HepG2 (cell line): ENCODE data around the gene GALR3. TPM values are rescaled to one million over a fixed set of nuclear protein-coding genes. Genes with fewer than 3 reads are reported as not detected.

Source experiments
- ATM ChIP-seq: fragments of 450-650 bp; IDR thresholded peaks from 2 replicates; pipeline ENCODE4 v1.7.1; 2017; ENCODE audit warnings: mild to moderate bottlenecking, borderline replicate concordance
- JUND ChIP-seq: sonication (generic); formaldehyde crosslinking; IDR thresholded peaks from 2 replicates; pipeline ENCODE4 v1.8.0; 2022; ENCODE audit warnings: mild to moderate bottlenecking, missing genetic modification reagents
- NR2F2 ChIP-seq: IDR thresholded peaks from 2 replicates; pipeline ENCODE4 v1.6.1; 2012; ENCODE audit warnings: low read depth, inconsistent platforms, borderline replicate concordance
- RAD51 ChIP-seq: fragments of 450-650 bp; IDR thresholded peaks from 2 replicates; pipeline ENCODE4 v1.6.1; 2016; ENCODE audit warnings: borderline replicate concordance
- SALL2 ChIP-seq: sonication (generic); formaldehyde crosslinking; IDR thresholded peaks from 2 replicates; pipeline ENCODE4 v1.8.1; 2023; ENCODE audit warnings: mild to moderate bottlenecking, missing genetic modification reagents, inconsistent platforms
- STAG1 ChIP-seq: sonication (generic); formaldehyde crosslinking; IDR thresholded peaks from 2 replicates; pipeline ENCODE4 v1.4.0; 2020; ENCODE audit warnings: missing genetic modification reagents
- TCF12 ChIP-seq, 2 experiments: fragments of 450-650 bp in 1 of 2; sonication (generic) in 1 of 2; formaldehyde crosslinking in 1 of 2; IDR thresholded peaks; 2 replicates each; pipeline versions ENCODE4 v1.6.1 to v1.8.0; 2017 to 2022; ENCODE audit warnings: antibody characterized with exemption in 1 of 2, mild to moderate bottlenecking in 1 of 2, missing genetic modification reagents in 1 of 2, moderate library complexity in 1 of 2
- YEATS2 ChIP-seq: sonication (generic); formaldehyde crosslinking; IDR thresholded peaks from 2 replicates; pipeline ENCODE4 v1.4.0; 2020; ENCODE audit warnings: missing genetic modification reagents, borderline replicate concordance
- ZNF256 ChIP-seq: sonication (generic); formaldehyde crosslinking; conservative IDR thresholded peaks from 2 replicates; pipeline ENCODE4 v1.4.0; 2020; ENCODE audit warnings: missing genetic modification reagents
- ZNF274 ChIP-seq: sonication (generic); formaldehyde crosslinking; IDR thresholded peaks from 2 replicates; pipeline ENCODE4 v1.5.1; 2020; ENCODE audit warnings: mild to moderate bottlenecking, missing genetic modification reagents
- ZNF788 ChIP-seq: sonication (generic); formaldehyde crosslinking; IDR thresholded peaks from 2 replicates; pipeline ENCODE4 v1.5.0; 2020; ENCODE audit warnings: mild to moderate bottlenecking, missing genetic modification reagents, borderline replicate concordance
- ZSCAN21 ChIP-seq: sonication (generic); formaldehyde crosslinking; IDR thresholded peaks from 2 replicates; pipeline ENCODE4 v1.8.0; 2022; ENCODE audit warnings: mild to moderate bottlenecking, missing genetic modification reagents, moderate library complexity, borderline replicate concordance
- polyA plus RNA-seq, 8 experiments: library from polyadenylated mRNA; depleted of rRNA in 3 of 8; stranded (reverse) in 7 of 8; unstranded in 1 of 8; fragments of >200 nt; fragmentation: Illumina TruSeq in 4 of 8; extraction: Trizol in 4 of 8; gene quantifications; 2 replicates each; pipeline versions ENCODE4 v1.2.1 to v1.2.3, GENCODE V29; 2011 to 2016; ENCODE audit warnings: low read depth in 4 of 8, missing spikeins in 1 of 8, mixed read lengths in 1 of 8; ENCODE audit not compliant: insufficient read depth in 1 of 8
- total RNA-seq, 5 experiments: library from RNA; depleted of rRNA; stranded (reverse); fragments of >200 nt; fragmentation: Illumina TruSeq; extraction: Trizol; gene quantifications; 2 replicates each; pipeline ENCODE4 v1.2.3, GENCODE V29; 2016; ENCODE audit warnings: low read depth in 1 of 5
- TF ChIP-seq, protein P1 (sequence below): sonication (generic); formaldehyde crosslinking; IDR thresholded peaks from 2 replicates; pipeline ENCODE4 v1.5.1; 2020; ENCODE audit warnings: mild to moderate bottlenecking, missing genetic modification reagents, moderate library complexity
- TF ChIP-seq, protein P2 (sequence below): sonication (generic); formaldehyde crosslinking; IDR thresholded peaks from 2 replicates; pipeline ENCODE4 v1.4.0; 2020; ENCODE audit warnings: missing genetic modification reagents, borderline replicate concordance
- TF ChIP-seq, protein P3 (sequence below): sonication (generic); formaldehyde crosslinking; IDR thresholded peaks from 2 replicates; pipeline ENCODE4 v1.4.0; 2020; ENCODE audit warnings: missing genetic modification reagents
- TF ChIP-seq, protein P4 (sequence below): sonication (generic); formaldehyde crosslinking; IDR thresholded peaks from 2 replicates; pipeline ENCODE4 v1.4.0; 2020; ENCODE audit warnings: mild to moderate bottlenecking, missing genetic modification reagents, borderline replicate concordance

The GALR3 gene
- total and polyA plus RNA-seq, 2 of the 13 experiments (the other 11 are each of a cell fraction or from before 2014, with no cell fraction given): 0.13 TPM; not detected in 1

DNA sequence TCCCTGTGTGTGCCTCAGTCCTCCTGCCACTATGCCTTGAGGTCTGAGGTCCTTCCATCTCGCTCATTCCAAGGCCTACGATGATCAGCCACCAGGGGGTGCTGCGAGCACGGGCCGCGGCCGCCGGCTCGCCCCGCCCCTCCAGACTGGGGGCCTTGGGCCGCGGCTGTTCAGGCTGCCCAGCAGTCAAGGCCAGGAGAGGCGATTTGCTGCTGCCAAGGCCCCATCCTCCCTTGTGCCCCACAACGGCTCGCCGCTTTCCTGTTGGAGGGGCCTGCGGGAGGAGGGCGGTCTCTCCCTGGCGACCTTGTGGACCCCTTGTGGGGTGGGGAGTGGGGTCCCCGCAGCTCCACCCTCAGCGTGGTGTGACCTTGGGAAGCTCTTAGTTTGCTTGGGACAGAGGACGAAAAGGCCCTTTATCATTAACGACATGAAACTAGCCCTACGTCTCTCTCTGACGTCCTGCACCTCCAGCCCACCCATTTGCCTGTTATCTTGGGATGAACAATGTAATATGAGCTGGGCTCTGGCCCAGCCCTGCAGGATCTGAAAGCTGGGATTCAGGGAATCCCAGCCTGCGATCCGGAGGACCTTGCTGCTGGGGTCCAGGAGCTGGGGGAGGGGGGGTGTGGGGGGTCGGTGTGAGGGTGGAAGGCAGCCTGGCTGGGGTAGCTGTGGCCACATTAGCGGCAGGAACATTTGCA is 5.3 kb upstream of the GALR3 start (continued):
- TF ChIP-seq, protein P1, sequence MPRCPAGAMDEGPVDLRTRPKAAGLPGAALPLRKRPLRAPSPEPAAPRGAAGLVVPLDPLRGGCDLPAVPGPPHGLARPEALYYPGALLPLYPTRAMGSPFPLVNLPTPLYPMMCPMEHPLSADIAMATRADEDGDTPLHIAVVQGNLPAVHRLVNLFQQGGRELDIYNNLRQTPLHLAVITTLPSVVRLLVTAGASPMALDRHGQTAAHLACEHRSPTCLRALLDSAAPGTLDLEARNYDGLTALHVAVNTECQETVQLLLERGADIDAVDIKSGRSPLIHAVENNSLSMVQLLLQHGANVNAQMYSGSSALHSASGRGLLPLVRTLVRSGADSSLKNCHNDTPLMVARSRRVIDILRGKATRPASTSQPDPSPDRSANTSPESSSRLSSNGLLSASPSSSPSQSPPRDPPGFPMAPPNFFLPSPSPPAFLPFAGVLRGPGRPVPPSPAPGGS (CRISPR knock-in tag): peak; percentile 54; the same call in 1 of the 2 replicates
- TF ChIP-seq STAG1 (peak; percentile 98), SALL2 (peak; percentile 88), ATM (no peak), RAD51 (no peak), ZSCAN21 (peak; percentile 81), ZNF256 (CRISPR knock-in tag) (no peak; the same call in 1 of the 2 replicates), JUND (CRISPR knock-in tag) (no peak), YEATS2 (peak; percentile 86), NR2F2 (peak; percentile 50; the same call in 1 of the 2 replicates), ZNF788 (CRISPR knock-in tag) (peak; percentile 78; the same call in 1 of the 2 replicates), ZNF274 (peak; percentile 79; the same call in 1 of the 2 replicates), TCF12 (IDR thresholded peaks at IDR 0.05) (no peak), TCF12 (CRISPR knock-in tag; IDR thresholded peaks at IDR 0.05) (no peak)
- TF ChIP-seq, protein P2, sequence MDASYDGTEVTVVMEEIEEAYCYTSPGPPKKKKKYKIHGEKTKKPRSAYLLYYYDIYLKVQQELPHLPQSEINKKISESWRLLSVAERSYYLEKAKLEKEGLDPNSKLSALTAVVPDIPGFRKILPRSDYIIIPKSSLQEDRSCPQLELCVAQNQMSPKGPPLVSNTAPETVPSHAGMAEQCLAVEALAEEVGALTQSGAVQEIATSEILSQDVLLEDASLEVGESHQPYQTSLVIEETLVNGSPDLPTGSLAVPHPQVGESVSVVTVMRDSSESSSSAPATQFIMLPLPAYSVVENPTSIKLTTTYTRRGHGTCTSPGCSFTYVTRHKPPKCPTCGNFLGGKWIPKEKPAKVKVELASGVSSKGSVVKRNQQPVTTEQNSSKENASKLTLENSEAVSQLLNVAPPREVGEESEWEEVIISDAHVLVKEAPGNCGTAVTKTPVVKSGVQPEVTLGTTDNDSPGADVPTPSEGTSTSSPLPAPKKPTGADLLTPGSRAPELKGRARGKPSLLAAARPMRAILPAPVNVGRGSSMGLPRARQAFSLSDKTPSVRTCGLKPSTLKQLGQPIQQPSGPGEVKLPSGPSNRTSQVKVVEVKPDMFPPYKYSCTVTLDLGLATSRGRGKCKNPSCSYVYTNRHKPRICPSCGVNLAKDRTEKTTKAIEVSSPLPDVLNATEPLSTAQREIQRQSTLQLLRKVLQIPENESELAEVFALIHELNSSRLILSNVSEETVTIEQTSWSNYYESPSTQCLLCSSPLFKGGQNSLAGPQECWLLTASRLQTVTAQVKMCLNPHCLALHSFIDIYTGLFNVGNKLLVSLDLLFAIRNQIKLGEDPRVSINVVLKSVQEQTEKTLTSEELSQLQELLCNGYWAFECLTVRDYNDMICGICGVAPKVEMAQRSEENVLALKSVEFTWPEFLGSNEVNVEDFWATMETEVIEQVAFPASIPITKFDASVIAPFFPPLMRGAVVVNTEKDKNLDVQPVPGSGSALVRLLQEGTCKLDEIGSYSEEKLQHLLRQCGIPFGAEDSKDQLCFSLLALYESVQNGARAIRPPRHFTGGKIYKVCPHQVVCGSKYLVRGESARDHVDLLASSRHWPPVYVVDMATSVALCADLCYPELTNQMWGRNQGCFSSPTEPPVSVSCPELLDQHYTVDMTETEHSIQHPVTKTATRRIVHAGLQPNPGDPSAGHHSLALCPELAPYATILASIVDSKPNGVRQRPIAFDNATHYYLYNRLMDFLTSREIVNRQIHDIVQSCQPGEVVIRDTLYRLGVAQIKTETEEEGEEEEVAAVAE (CRISPR knock-in tag): peak; percentile 93
- TF ChIP-seq, protein P3, sequence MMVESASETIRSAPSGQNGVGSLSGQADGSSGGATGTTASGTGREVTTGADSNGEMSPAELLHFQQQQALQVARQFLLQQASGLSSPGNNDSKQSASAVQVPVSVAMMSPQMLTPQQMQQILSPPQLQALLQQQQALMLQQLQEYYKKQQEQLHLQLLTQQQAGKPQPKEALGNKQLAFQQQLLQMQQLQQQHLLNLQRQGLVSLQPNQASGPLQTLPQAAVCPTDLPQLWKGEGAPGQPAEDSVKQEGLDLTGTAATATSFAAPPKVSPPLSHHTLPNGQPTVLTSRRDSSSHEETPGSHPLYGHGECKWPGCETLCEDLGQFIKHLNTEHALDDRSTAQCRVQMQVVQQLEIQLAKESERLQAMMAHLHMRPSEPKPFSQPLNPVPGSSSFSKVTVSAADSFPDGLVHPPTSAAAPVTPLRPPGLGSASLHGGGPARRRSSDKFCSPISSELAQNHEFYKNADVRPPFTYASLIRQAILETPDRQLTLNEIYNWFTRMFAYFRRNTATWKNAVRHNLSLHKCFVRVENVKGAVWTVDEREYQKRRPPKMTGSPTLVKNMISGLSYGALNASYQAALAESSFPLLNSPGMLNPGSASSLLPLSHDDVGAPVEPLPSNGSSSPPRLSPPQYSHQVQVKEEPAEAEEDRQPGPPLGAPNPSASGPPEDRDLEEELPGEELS (CRISPR knock-in tag): peak; percentile 65
- TF ChIP-seq, protein P4, sequence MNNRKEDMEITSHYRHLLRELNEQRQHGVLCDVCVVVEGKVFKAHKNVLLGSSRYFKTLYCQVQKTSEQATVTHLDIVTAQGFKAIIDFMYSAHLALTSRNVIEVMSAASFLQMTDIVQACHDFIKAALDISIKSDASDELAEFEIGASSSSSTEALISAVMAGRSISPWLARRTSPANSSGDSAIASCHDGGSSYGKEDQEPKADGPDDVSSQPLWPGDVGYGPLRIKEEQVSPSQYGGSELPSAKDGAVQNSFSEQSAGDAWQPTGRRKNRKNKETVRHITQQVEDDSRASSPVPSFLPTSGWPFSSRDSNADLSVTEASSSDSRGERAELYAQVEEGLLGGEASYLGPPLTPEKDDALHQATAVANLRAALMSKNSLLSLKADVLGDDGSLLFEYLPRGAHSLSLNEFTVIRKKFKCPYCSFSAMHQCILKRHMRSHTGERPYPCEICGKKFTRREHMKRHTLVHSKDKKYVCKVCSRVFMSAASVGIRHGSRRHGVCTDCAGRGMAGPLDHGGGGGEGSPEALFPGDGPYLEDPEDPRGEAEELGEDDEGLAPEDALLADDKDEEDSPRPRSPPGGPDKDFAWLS: no peak
